Nephron (organoid): ENCODE measurements around the gene MAGEB3.
"Not testable (repeated sequence)": the region's sequence is repeated elsewhere in the genome, so short reads cannot be mapped to it uniquely, and the experiment has no call there.

Experiments
- H3K27ac Mint-ChIP-seq, 3 experiments: 2 replicates each; pipeline ENCODE4 v1.8.0; 2020; ENCODE audit warnings: mixed read lengths in 3 of 3, mild to moderate bottlenecking in 2 of 3, moderate library complexity in 1 of 3
- H3K27me3 Mint-ChIP-seq: 2 replicates; pipeline ENCODE4 v1.8.0; 2021; ENCODE audit warnings: low read depth, mild to moderate bottlenecking, moderate library complexity, mixed read lengths
- H3K36me3 Mint-ChIP-seq: 2 replicates; pipeline ENCODE4 v1.8.0; 2020; ENCODE audit warnings: low read depth, mixed read lengths
- H3K4me1 Mint-ChIP-seq: 2 replicates; pipeline ENCODE4 v1.8.0; 2020; ENCODE audit warnings: mixed read lengths
- H3K4me3 Mint-ChIP-seq, 3 experiments: 2 replicates each; pipeline ENCODE4 v1.8.0; 2020; ENCODE audit warnings: mild to moderate bottlenecking in 3 of 3, mixed read lengths in 3 of 3, moderate library complexity in 2 of 3
- H3K9me3 Mint-ChIP-seq: 2 replicates; pipeline ENCODE4 v1.8.0; 2020; ENCODE audit warnings: mixed read lengths
- CTCF ChIP-seq, 3 experiments: fragments of 200-600 bp; sonication (generic); IDR thresholded peaks; one replicate each; pipeline ENCODE4 v1.5.0; 2021; ENCODE audit warnings: antibody characterized with exemption in 3 of 3; ENCODE audit not compliant: unreplicated experiment in 3 of 3

Gene MAGEB3

GRCh38 chrX:30230395-30230794 lies at the start of gene MAGEB3:
TSS of gene MAGEB3 (plus strand) at chrX:30230657. CDS start at chrX:30235925, 5,268 bp downstream.
- Mint-ChIP-seq H3K4me3 (no peak within 1 kb of the TSS), H3K4me1 (no peaks in the 10 kb centered on the region), H3K27me3 (no peaks in the 10 kb centered on the region), H3K27ac (no peak within 1 kb of the TSS), H3K9me3 (no peaks in the 10 kb centered on the region), H3K36me3 (no peaks in the 10 kb centered on the region)
- no peak for TF ChIP-seq CTCF (IDR thresholded peaks at IDR 0.05; ENCODE audit: unreplicated experiment in 3 of 3)

DNA sequence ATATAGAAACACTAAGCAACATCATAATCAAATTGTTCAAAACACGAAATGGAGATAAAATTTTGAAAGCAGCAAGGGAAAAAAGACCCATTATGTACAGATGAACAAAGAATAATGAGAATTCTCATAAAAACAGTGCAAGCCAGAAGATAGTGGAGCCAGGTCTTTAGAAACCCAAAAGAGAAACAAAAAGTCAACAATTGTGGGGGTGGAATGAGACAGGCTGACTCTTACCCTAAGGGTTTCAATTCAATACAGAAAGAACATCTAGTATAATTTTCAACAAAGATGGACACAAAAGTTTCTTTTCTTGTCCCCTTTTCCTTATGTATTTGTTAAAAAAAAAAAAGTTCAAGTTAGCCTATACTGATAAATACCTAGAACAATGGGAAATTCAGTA lies 49.1 kb upstream of the MAGEB3 start:
- Mint-ChIP-seq H3K36me3 (no peaks in the 10 kb centered on the region), H3K4me3 (no peak overlapping the region), H3K4me1 (no peaks in the 10 kb centered on the region), H3K9me3 (no peaks in the 10 kb centered on the region), H3K27ac (no peak overlapping the region), H3K27me3 (no peaks in the 10 kb centered on the region)
- TF ChIP-seq CTCF (IDR thresholded peaks at IDR 0.05; ENCODE audit: unreplicated experiment in 3 of 3) = no peak

DNA sequence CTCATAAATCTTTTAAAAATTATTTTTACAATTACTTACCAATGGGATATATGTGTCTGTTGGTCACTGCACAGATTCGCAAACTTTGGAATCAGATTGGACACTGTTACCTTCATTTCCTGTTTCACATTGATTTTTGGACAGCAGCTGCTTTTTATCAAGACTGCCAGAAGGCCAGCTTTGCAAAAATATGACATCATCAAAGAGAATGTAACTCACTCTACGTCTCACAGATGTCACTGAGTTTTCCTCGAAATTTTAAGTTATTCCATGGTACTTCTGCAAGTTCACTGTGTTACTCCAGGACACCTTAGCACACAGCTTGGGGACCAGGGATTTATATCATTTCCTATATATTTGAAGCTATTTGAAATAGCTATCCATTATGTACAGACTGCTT lies 46.9 kb upstream of the MAGEB3 start:
- Mint-ChIP-seq H3K36me3 (no peaks in the 10 kb centered on the region), H3K4me1 (no peaks in the 10 kb centered on the region), H3K4me3 (no peak overlapping the region), H3K27ac (no peak overlapping the region), H3K9me3 (no peaks in the 10 kb centered on the region), H3K27me3 (no peaks in the 10 kb centered on the region)
- no peak for TF ChIP-seq CTCF (IDR thresholded peaks at IDR 0.05; ENCODE audit: unreplicated experiment in 3 of 3)

DNA sequence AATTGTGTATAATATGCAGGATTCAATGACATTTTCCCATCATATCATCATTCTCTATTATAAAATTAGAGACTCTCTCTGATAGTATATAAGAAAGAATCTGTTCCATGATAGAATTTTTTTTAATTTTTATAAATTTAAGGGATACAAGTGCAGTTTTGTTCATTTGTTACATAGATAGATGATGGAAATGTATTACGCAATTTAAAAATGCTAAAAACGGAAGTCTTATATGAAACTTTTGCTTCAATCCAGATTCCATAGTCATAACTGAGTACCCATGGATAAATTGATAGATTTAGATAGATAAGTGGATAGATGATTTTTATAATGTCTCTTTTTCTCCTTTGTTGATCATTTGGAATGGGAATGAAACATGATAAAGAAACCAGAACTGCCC lies 40.0 kb upstream of the MAGEB3 start:
- no peaks in the 10 kb centered on the region for H3K4me1 Mint-ChIP-seq
- H3K4me3 Mint-ChIP-seq = no peak overlapping the region
- no peaks in the 10 kb centered on the region for H3K9me3 Mint-ChIP-seq
- H3K27ac Mint-ChIP-seq = no peak overlapping the region
- H3K27me3 Mint-ChIP-seq = peaks cover 3% of the 10 kb centered on the region
- no peak for TF ChIP-seq CTCF (IDR thresholded peaks at IDR 0.05; ENCODE audit: unreplicated experiment in 3 of 3)
- H3K36me3 Mint-ChIP-seq = no peaks in the 10 kb centered on the region

GRCh38 chrX:30193910-30194309 lies 36.5 kb upstream of the MAGEB3 start:
- not testable (repeated sequence) for H3K4me3 Mint-ChIP-seq, H3K27ac Mint-ChIP-seq, H3K36me3 Mint-ChIP-seq, H3K9me3 Mint-ChIP-seq, H3K4me1 Mint-ChIP-seq, H3K27me3 Mint-ChIP-seq

- TF ChIP-seq CTCF (IDR thresholded peaks at IDR 0.05; ENCODE audit: unreplicated experiment in 3 of 3) = peak in 2 of 3 experiments; percentile 38 to 46
- Mint-ChIP-seq H3K36me3 (no peaks in the 10 kb centered on the region), H3K4me1 (no peaks in the 10 kb centered on the region), H3K27me3 (peaks cover 3% of the 10 kb centered on the region), H3K9me3 (no peaks in the 10 kb centered on the region), H3K27ac (no peak overlapping the region), H3K4me3 (no peak overlapping the region)
These were observed 34.1 kb upstream of the MAGEB3 start for GRCh38 chrX:30196322-30196721.
